Measurements from ENCODE around the gene GALNT16.

- no peak for TF ChIP-seq POLR2AphosphoS5 (IDR thresholded peaks at IDR 0.05; ENCODE audit: low read depth, low read length)
- TF ChIP-seq POLR2A (IDR thresholded peaks at IDR 0.05; ENCODE audit: low read depth, low read length), result no peak
- no peak for TF ChIP-seq PAX5 (IDR thresholded peaks at IDR 0.05; ENCODE audit: insufficient read depth, low read length, severe bottlenecking)
Observed at GRCh38 chr14:69355607-69356281, 95.8 kb downstream of the GALNT16 start.
